COR-L47 (cell line): ENCODE measurements around the gene PHOX2A.
"Not testable (repeated sequence)": the region's sequence is repeated elsewhere in the genome, so short reads cannot be mapped to it uniquely, and the experiment has no call there.

Experiments used
- DNase-seq: peaks from one replicate; lab custom pipeline; 2025; lab: John Stamatoyannopoulos, UW

Gene PHOX2A

GRCh38 chr11:72222106-72222891, 21.7 kb downstream of the PHOX2A start:
- no peak for DNase-seq

- no peak for DNase-seq
Measured at GRCh38 chr11:72221386-72222075, 22.4 kb downstream of the PHOX2A start.

GRCh38 chr11:72220696-72221363, 23.1 kb downstream of the PHOX2A start:
- DNase-seq: no peak

- no peak for DNase-seq
Measured at GRCh38 chr11:72218251-72218745, 25.7 kb downstream of the PHOX2A start.

- DNase-seq: no peak
Measured at GRCh38 chr11:72217841-72218240, 26.1 kb downstream of the PHOX2A start.

- DNase-seq: no peak
Measured at GRCh38 chr11:72216638-72217037, 27.3 kb downstream of the PHOX2A start, which contains the start of gene FOLR2. Gene FOLR2, plus strand, starts transcription at chr11:72216794. Its CDS starts 1,791 bp downstream, at chr11:72218585.

GRCh38 chr11:72209101-72209500, 34.9 kb downstream of the PHOX2A start:
- DNase-seq: no peak

- DNase-seq: no peak
Measured at GRCh38 chr11:72208281-72208680, 35.7 kb downstream of the PHOX2A start.

- not testable (repeated sequence) for DNase-seq
Measured at GRCh38 chr11:72206794-72207193, 37.2 kb downstream of the PHOX2A start.

GRCh38 chr11:72204886-72205285, 39.1 kb downstream of the PHOX2A start:
- DNase-seq: no peak

- no peak for DNase-seq
Measured at GRCh38 chr11:72203163-72203562, 40.8 kb downstream of the PHOX2A start.

GRCh38 chr11:72202571-72202970, 41.4 kb downstream of the PHOX2A start:
- DNase-seq: no peak

GRCh38 chr11:72201445-72201844, 42.5 kb downstream of the PHOX2A start:
- DNase-seq: not testable (repeated sequence)

GRCh38 chr11:72195518-72196270, 48.3 kb downstream of the PHOX2A start:
- no peak for DNase-seq

GRCh38 chr11:72191961-72192381, 52.0 kb downstream of the PHOX2A start, which contains the start of gene FOLR1:
Gene FOLR1, plus strand, starts transcription at chr11:72192140. Its CDS starts 34 bp downstream, at chr11:72192174.
- DNase-seq: no peak

GRCh38 chr11:72190631-72191071, 53.3 kb downstream of the PHOX2A start:
- DNase-seq: no peak

GRCh38 chr11:72189455-72190250, 54.3 kb downstream of the PHOX2A start:
- DNase-seq: peak; percentile 73
